H4 (cell line): ENCODE results near the gene SLC35F3. TPM values are rescaled to one million over a fixed set of nuclear protein-coding genes. Genes with fewer than 3 reads are reported as not detected.
A peak's percentile ranks its signal among the peaks of the same experiment; 100 is the strongest.
"Not testable (repeated sequence)": the region's sequence is repeated elsewhere in the genome, so short reads cannot be mapped to it uniquely, and the experiment has no call there.

Experiments used
- DNase-seq: peaks from one replicate; pipeline ENCODE4 v3.0.0-alpha.2; 2015; ENCODE audit warnings: low spot score
- total RNA-seq: library from RNA; depleted of rRNA; stranded (reverse); fragments of >200 nt; shearing (Covaris generic); gene quantifications from 2 replicates; pipeline ENCODE4 v1.2.3, GENCODE V29; 2014

SLC35F3 gene
- total RNA-seq, 1 experiment from 2014 or later: not detected

GRCh38 chr1:234197839-234198238, 293.4 kb downstream of the SLC35F3 start:
- no peak for DNase-seq

- no peak for DNase-seq
Observed at GRCh38 chr1:234199476-234200127, 295.1 kb downstream of the SLC35F3 start.

- no peak for DNase-seq
Observed at GRCh38 chr1:234200566-234200965, 296.1 kb downstream of the SLC35F3 start.

GRCh38 chr1:234201600-234201999, 297.1 kb downstream of the SLC35F3 start:
- DNase-seq: no peak

- DNase-seq: no peak
Observed at GRCh38 chr1:234205966-234206365, 301.5 kb downstream of the SLC35F3 start.

- DNase-seq: peak; percentile 90
Observed at GRCh38 chr1:234206651-234207284, 302.3 kb downstream of the SLC35F3 start.

GRCh38 chr1:234208351-234208750, 303.9 kb downstream of the SLC35F3 start:
- no peak for DNase-seq

- DNase-seq: no peak
Observed at GRCh38 chr1:234208791-234209190, 304.3 kb downstream of the SLC35F3 start.

GRCh38 chr1:234210429-234210828, 306.0 kb downstream of the SLC35F3 start:
- DNase-seq: not testable (repeated sequence)

GRCh38 chr1:234211855-234212254, 307.4 kb downstream of the SLC35F3 start:
- DNase-seq: not testable (repeated sequence)

GRCh38 chr1:234212764-234213657, 308.5 kb downstream of the SLC35F3 start:
- DNase-seq: peak; percentile 47

GRCh38 chr1:234213658-234214128, 309.2 kb downstream of the SLC35F3 start:
- no peak for DNase-seq

GRCh38 chr1:234214129-234214910, 309.8 kb downstream of the SLC35F3 start:
- no peak for DNase-seq

- DNase-seq: no peak
Observed at GRCh38 chr1:234214911-234215892, 310.7 kb downstream of the SLC35F3 start.

- no peak for DNase-seq
Observed at GRCh38 chr1:234216116-234216703, 311.7 kb downstream of the SLC35F3 start.

GRCh38 chr1:234217316-234217840, 312.9 kb downstream of the SLC35F3 start:
- DNase-seq: no peak

GRCh38 chr1:234218078-234218477, 313.6 kb downstream of the SLC35F3 start:
- DNase-seq: no peak

- DNase-seq: no peak
Observed at GRCh38 chr1:234219711-234220110, 315.2 kb downstream of the SLC35F3 start.

GRCh38 chr1:234221601-234222000, 317.1 kb downstream of the SLC35F3 start:
- DNase-seq: no peak
